ENCODE data around the gene LAMTOR3.

Gene LAMTOR3

GRCh38 chr4:99894161-99894997 lies at the start of gene LAMTOR3:
Gene LAMTOR3, minus strand, starts transcription at chr4:99894427. Its CDS starts 464 bp downstream, at chr4:99893963.
- DNase-seq: peak; percentile 78 to 95 (median 87)

GRCh38 chr4:99938243-99938753 lies 44.1 kb upstream of the LAMTOR3 start:
- no peak for DNase-seq

- no peak for DNase-seq
These were observed 40.7 kb upstream of the LAMTOR3 start for GRCh38 chr4:99934891-99935290.

GRCh38 chr4:99927566-99927965 lies 33.3 kb upstream of the LAMTOR3 start:
- no peak for DNase-seq

GRCh38 chr4:99921174-99921573 lies 26.9 kb upstream of the LAMTOR3 start:
- DNase-seq: no peak

- DNase-seq: no peak
These were observed 24.4 kb upstream of the LAMTOR3 start for GRCh38 chr4:99918656-99919055.

GRCh38 chr4:99917575-99917974 lies 23.3 kb upstream of the LAMTOR3 start:
- no peak for DNase-seq

- DNase-seq: no peak
These were observed 21.2 kb upstream of the LAMTOR3 start for GRCh38 chr4:99915449-99915848.

GRCh38 chr4:99894998-99895397 lies 771 bp upstream of the LAMTOR3 start:
- DNase-seq: no peak

- no peak for DNase-seq
These were observed 427 bp downstream of the LAMTOR3 start for GRCh38 chr4:99893839-99894160.

GRCh38 chr4:99893029-99893428 lies 1.2 kb downstream of the LAMTOR3 start:
- DNase-seq: no peak

GRCh38 chr4:99891351-99891750 lies 2.9 kb downstream of the LAMTOR3 start:
- no peak for DNase-seq

GRCh38 chr4:99887837-99888236 lies 6.4 kb downstream of the LAMTOR3 start:
- DNase-seq: no peak

- no peak for DNase-seq
These were observed 8.1 kb downstream of the LAMTOR3 start for GRCh38 chr4:99886146-99886545.

- DNase-seq: no peak
These were observed 8.5 kb downstream of the LAMTOR3 start for GRCh38 chr4:99885687-99886086.

- peak in 2 of 3 experiments; percentile 9 to 77 for DNase-seq
These were observed 9.1 kb downstream of the LAMTOR3 start for GRCh38 chr4:99885063-99885664.

- DNase-seq: no peak
These were observed 14.8 kb downstream of the LAMTOR3 start for GRCh38 chr4:99879458-99879857.

GRCh38 chr4:99878604-99879003 lies 15.6 kb downstream of the LAMTOR3 start:
- no peak for DNase-seq

- no peak for DNase-seq
These were observed 17.3 kb downstream of the LAMTOR3 start for GRCh38 chr4:99876946-99877345.

GRCh38 chr4:99875071-99875470 lies 19.2 kb downstream of the LAMTOR3 start:
- DNase-seq: no peak

GRCh38 chr4:99872570-99872969 lies 21.7 kb downstream of the LAMTOR3 start:
- DNase-seq: no peak

GRCh38 chr4:99868126-99868596 lies 26.1 kb downstream of the LAMTOR3 start:
- no peak for DNase-seq

- DNase-seq: no peak
These were observed 30.4 kb downstream of the LAMTOR3 start for GRCh38 chr4:99863804-99864203.
